Stimulated activated CD4-positive, alpha-beta T cell treated with anti-CD3 and anti-CD28 coated beads, Interleukin-12 subunit alpha, Interleukin-12 subunit beta, amount 100 ng/mL, for 24 hours (primary cell): Measurements from ENCODE around the gene MARK4.
A peak's percentile ranks its signal among the peaks of the same experiment; 100 is the strongest.
"Not testable (repeated sequence)": the region's sequence is repeated elsewhere in the genome, so short reads cannot be mapped to it uniquely, and the experiment has no call there.

ENCODE experiments used
- DNase-seq, 2 experiments: peaks; one replicate each; pipeline ENCODE4 v3.0.0-alpha.2; 2020; ENCODE audit warnings: low read depth in 2 of 2

The MARK4 gene

DNA sequence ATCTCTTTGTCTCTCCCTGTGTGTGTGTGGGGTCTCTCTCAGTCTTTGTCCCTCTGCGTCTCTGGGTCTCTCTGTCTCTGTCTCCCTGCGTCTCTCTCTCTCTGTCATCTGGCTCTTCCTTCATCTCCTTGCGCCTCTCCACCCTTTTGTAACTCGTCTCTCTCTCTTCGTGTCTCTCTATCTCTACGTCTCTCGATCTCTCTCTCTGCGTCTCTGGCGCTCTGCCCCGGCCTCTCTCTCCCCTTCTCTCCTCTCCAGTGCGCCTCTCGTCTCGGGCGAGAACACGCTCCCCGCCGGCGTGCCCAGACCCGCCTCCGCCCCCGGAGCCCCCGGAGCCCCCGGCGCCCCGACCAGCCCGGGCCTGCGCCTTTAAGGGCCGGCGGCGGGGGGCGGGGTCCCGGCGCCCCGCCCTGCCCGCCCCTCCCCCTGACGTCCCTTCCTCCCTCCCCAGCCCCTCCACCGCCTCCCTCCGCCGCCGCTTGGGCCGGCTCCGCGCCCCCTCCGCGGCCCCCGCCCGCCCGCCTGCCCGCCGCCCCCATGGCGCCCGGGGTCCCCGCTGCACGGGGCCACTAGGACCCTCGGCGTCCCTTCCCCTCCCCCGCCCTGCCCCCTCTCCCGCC, at the start of gene MARK4:
Gene MARK4 (plus strand): TSS at position 440 of the 620 bp plus-strand sequence. CDS start 318 bp downstream, outside the sequence.
- peak; percentile 17 to 29 for DNase-seq

DNA sequence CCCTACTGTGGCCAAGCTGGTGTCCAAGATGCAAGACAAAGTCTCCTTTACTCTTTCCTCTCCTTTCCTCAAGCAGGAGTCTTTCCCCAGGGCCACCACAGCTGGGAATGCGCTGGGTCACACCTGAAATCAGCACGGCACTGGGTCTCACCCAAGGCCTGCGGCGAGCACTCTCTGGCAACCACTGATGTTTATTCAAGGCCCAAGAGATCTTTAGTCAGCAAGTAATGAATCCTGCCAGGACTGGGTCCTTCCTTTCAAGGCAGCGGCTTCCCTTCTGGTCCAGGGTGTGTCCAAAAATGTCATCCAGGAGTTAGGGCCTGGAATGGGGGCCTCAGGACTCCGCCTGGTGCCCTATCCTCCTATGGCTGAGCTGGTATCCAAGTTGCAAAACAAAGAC, 48.4 kb upstream of the MARK4 start:
- no peak for DNase-seq

DNA sequence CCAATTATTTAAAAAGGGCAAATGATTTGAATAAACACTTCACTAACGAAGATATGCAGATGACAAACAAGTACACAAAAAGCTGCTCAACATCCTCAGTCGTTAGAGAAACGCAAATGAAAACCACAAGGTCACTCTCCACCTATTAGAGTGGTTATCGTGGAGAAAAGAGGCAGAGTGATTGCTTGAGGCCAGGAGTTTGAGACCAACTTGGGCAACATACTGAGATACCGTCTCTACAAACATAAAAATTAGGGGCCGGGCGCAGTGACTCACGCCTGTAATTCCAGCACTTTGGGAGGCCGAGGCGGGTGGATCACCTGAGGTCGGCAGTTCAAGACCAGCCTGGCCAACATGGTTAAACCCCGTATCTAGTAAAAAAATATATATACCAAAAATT, 45.3 kb upstream of the MARK4 start:
- DNase-seq, result no peak

DNA sequence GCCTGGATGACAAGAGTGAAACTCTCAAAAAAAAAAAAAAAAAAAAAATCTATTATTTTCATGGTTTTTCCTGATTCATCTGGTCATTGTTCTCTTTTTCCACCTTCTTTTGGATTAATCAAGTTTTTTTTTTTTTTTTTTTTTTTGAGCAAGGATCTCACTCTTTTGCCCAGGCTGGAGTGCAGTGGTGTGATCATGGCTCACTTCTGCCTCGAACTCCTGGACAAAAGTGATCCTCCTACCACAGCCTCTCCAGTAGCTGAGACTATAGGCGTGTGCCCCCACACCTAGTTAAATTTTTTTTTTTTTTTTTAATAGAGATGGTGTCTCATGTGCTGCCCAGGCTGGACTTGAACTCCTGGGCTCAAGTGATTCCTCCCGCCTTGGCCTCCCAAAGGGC, 44.7 kb upstream of the MARK4 start:
- no peak for DNase-seq

DNA sequence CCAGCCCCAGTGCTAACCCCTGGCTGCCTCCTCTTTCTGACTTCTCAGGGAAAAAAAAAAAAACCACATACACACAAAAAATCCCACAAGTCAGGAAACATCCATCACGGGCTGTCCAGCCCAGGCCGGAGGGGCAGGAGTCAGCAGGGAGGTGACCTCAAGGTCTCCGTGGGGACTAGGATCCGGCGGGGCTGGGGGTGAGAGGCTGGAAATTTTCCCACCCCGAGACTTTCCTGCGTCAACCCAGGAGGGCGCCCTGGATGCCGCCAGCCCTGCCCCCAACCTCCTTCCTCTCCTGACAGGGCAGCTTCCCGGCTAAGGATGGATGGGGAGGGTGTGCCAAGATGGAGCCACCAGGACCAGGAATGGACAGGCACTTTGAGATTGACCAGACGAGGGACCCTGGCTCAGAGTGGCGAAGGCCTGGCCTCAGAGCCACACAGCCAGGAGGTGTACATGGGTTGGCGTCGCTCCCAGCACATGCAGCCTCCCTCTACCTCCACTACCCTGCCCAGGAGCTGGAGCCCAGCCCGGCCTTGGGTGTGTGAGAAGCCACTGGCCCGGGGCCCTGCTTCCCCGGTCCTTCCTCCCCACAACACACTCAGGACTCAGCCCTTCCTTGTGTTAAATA, 39.2 kb upstream of the MARK4 start:
- DNase-seq, result no peak

DNA sequence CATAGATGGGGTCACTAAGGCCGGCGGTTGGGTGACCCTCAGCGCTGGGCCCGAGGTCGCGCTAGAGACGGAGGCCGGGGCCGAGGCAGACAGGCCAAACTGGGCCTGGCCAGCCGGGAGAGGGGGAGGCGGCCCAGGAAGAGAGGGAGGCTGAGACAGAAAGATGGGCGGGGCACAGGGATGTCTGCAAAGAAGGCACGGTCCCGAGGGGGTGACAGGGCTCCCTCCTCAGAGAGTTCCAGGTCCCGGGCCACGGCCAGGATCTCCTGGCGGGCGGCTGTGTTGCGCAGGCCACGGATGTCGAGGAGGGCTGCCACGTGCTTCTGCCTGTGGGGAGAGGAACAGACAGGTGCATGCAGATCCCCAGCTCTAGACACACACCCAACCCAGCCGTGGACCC, 38.0 kb upstream of the MARK4 start:
- no peak for DNase-seq

DNA sequence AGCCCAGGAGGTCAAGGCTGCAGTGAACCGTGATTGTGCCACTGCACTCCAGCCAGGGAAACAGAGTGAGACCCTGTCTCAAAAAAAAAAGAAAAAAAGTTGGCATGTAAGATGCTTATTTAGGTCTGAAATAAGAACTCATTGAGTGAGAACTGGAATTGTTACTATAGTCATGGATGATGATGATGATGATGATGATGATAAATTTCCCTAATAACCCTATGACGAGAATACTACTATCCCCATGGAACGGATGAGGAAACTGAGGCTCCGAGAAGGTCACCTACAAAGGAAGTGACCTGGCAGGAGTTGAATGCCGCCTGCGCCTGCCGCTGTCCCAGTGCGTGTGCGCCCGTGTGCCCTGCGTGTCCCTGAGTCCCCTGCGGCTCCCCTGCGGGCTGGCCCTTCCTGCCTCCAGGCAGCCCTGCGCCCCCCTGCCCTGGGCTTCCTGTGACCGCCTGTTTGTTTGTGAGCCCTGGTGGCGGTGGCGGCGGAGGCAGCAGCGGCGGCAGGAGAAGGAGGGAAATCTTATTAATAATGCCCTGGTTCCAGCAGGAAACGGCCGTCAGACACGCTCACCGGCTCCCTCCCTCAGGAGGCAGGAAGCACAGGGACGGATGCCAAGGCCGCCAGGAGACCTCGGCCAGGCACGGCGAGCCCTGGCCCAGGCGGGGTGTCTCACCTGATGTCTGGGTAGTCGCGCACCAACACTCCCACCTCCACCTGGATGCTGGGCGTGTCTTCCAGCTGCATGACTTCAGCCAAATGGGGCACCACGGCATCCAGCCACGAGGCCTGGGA, 35.5 kb upstream of the MARK4 start:
- no peak for DNase-seq

DNA sequence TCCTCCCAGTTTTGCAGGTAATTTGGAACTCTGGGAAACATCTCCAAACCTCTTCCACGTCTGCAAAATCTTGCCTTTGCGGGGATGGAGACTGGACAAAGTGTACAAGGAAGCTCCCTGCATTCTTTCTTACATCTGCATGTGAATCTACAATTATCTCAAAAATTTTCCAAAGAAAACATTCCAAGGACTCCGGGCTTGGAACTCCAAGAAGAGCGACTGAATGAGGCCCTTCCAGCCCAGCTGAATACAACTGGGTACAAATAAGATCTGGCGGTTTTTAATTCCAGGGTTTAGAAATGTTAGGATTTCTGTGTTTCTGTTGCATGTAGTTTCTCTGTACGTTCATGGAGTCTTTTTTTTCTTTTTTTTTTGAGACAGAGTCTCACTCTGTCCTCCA, 34.4 kb upstream of the MARK4 start:
- DNase-seq, result no peak

DNA sequence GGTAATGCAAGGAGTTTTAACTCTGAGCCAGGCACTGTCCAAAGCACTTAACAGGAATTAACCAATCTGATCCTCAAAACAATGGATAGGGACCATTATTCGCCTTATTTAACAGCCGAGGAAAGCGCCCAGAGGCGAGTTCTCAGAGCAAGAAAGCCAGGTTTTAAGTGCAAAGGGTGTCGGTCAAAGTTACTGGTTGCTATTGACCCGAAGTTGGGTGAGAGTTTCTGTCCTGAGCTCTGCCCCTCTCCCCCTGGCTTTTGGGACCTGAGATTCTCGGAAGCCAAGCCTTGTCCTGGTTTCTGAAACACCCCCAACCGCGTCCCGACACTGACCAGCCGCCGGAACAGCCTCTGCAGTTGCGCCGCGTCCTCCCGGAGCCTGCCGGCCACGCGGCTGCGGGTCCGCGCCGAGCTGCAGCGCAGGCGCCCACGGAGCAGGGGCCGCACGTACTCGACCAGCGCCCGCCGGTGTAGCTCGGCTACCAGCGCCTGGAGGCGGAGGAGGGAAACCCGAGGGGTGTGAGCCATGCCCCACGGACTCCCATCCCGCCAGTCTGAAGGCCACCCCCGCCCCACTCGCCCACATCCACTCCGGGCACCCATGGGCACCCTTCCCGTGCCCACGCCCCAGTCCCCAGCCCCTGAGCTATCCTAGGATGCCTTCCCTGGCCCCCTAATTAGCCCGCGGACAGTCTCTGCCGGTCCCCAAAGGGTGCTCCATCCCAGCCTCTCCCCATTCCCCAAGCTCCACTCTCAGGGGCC, 33.7 kb upstream of the MARK4 start:
- no peak for DNase-seq

DNA sequence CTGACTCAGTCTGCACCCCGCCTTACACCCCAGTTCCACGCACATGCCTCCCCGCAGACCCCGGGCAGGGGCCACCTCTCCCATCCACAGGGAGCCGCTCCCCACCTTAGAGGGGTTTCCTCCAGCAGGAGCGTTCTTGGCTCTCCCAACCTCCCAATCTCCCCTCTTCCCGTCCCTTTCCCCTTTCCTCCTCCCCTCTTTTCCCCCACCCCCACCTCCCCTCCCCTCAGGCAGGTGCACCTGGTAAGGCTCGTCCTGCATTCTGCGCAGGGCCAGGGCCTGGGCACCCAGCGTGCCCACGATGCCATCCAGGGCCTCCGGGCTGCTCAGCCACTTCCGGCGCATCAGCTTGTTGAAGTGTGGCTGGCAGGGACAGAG, 33.1 kb upstream of the MARK4 start:
- no peak for DNase-seq

DNA sequence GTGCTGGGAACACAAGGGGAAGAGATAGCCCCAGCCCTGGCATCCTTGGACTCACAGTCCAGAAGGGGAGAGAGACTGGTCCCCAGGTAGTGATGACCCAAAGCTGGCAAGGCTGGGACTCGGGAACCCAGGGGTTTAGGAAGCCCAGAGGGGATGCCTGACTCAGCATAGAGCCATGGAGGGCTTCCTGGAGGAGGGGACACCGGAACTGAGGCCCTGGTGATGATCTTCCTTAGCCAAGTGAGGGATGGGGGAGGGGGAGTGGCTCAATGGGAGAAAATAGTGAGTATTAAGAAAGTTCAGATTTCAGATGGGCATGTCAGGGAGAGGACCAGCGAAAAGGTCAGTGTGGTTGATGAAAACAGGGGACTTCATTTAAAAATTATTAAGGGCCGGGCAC, 32.6 kb upstream of the MARK4 start:
- DNase-seq, result no peak

DNA sequence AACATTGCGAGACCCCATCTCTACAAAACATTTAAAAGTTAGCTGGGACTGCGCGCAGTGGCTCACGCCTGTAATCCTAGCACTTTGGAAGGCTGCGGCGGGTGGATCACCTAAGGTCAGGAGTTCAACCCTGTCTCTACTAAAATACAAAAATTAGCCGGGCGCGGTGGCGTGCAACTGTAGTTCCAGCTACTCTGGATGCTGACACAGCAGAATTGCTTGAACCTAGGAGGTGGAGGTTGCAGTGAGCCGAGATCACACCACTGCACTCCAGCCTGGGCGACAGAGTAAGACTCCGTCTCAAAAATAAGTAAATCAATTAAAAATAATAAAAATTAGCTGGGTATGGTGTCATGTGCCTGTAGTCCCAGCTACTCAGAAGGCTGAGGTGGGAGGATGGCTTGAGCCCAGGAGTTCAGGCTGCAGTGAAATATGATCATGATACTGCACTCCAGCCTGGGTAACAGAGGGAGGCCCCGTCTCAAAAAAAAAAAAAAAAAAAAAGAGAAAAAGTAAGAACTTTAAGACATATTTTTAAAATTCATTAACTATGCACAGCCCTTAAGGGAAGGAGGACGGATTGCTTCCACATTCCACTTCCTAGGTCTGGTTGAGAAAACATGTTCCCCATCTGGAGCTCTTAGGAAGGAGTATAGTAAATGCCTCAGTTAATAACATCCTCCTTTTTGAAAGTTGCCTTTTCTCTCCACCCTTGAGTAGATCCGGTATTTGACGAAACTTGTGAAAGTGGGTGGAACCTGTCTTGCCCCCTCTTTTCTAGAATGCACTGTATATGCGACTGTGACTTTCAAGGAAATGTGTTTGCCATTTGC, 31.9 kb upstream of the MARK4 start:
- no peak for DNase-seq

DNA sequence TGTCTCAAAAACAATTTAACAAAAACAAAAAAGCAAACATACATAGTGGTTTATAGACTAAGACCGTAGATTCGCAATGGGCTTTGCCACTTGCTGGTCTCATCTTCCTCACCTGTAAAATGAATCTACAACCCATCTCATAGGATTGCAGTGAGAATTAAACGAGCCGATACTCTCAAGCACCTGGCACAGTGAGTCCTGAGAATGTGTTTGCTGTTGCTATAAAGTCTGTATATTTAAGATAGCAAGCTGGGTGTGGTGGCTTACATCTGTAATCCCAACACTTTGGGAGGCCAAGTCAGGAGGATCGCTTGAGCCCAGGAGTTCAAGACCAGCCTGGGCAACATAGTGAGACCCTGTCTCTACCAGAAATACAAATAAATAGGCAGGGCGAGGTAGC, 28.3 kb upstream of the MARK4 start:
- no peak for DNase-seq

DNA sequence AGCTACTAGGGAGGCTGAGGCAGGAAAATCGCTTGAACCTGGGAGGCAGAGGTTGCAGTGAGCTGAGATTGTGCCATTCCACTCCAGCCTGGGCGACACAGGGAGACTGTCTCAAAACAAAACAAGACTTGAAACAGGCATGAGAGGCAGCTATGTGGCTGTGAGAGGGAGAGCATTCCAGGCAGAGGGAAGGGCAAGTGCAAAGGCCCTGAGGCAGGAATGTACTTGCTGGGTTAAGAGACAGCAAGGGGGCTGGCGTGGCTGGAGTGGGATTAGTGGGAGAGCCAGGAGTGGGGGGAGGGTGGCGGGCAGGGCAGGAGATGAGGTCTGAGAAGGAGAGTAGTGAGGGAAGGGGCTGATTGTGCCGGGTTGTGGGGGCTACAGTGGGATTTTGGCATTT, 27.2 kb upstream of the MARK4 start:
- no peak for DNase-seq

DNA sequence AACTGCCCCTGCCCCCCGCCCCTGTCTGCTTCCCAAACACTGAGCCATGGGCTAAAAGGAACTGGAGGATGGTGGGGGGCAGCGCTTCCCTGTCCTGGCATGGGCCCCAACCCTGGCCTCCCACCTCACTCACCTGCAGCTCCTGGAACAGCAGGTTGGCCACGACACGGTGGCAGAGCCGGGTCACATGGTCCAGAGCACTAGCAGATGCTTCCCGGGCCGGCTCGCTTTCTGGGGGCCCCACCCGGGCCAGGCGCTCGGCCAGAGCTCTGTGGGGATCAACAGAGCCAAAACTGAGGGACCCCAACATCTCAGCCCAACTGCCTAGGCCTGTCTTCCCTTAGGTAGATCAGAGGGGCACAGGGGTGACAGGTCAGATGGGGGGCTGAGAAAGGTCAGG, 26.4 kb upstream of the MARK4 start:
- DNase-seq, result no peak

DNA sequence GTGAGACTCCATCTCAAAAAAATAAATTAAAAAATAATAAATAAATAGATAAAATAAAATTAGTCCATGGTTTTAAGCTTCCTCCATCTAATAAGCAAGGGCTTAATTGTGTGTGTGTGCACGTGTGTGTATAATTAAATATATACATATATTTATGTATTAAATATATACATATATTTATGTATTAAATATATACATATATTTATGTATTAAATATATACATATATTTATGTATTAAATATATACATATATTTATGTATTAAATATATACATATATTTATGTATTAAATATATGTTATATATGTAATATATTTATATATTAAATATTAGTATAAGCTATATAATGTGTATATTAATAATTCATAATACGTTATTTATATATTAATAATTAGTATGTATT, 22.0 kb upstream of the MARK4 start:
- not testable (repeated sequence) for DNase-seq

DNA sequence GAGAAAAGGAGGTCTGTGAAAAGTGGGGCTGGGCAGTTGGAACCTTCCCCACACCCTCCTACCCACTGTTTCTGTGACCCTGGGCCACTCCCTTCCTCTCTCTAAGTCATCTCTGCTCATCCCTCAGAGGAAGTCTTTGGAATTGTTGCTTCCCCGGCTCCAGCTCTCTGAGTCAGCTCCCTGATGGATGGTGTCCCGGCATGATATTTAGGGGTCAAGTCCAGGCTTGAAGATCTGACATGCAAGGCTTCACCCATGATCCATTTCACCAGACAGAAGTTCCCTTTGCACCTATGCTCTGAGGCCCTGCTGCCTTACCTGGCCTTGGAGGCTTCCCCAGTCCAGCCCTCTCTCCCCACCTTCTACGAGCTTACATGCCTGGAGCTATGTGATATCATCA, 19.2 kb upstream of the MARK4 start:
- DNase-seq, result no peak

DNA sequence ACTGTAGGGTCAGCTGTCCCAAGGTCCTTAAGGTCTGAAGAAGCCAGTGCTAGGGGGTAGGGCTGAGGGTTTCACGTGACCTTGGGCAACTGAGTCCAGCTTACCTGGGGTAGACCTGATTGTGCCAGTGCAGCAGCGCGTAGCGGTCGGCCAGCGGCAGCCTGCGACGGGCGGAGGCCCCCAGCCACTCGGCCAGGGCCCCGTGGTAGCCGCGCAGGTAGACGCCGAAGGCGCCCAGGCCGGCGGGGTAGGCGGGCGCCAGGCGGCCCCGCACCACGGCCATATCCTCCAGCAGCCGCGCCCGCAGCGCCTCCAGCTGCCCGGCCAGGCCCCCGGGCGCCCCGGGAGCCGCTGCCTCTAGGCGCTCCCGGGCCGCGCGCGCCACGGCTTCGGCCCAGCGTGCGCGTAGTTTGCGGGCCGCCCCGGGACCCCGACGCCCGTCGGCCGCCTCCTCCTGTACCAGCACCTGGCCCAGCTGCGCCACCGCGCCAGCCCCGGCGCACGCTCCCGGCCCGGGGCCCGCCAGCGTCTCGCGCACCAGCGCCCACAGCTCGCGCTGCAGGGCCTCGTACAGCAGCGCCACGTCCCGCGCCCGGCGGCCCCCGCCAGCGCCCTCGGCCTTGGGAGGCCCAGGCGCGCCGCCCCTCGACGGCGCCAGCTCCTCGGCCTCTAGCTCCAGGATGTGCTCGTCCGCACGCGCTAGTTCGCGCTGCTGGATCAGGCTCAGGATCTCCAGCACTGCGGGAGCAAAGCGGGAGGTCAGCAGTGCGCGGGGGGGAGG, 16.8 kb upstream of the MARK4 start:
- DNase-seq, result no peak

DNA sequence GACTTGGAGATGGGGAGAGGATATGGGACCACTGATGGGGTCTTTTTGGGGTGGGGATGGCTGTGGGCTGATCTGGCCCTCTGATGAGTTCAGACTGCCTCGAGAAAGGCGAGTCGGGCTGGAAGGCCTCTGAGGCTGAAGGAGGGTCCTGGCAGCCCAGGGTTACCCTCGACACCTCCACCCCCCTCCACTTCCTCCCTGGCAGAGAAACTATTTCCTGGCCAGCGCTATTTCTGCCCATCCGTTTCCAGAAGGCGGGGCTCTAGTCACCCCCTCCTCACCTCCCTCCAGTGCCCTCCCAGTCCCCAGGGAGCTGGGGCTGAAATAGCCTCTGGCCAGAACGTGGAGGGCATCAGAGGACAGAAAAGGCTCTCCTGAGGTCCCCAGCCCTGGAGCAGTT, 15.6 kb upstream of the MARK4 start:
- no peak for DNase-seq

DNA sequence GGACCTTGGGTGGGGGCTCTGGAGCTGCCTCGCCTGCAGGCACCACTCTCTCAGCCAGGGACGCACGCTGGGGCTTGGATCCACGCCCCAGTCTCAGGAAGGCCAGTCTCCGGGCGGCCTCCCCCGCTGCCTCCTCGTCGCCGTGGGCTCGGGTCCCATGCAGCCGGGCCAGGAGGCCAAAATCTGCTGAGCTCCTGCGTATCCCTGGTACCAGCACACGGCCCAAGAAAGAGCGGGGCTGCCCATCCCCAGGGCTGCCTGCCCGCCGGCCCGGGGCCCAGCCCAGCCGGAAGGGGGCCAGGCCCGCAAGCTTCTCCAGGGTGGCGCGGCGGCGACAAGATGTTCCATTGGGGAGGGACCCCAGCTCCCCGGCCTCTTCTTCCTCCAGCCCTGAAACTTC, 12.5 kb upstream of the MARK4 start:
- DNase-seq, result no peak
